ENCODE data around the gene ABCA4. TPM values are rescaled to one million over a fixed set of nuclear protein-coding genes. Genes with fewer than 3 reads are reported as not detected.

Gene ABCA4
- total RNA-seq, 6 experiments from 2014 or later: 0.49 to 0.99 (median 0.75) TPM

GRCh38 chr1:94093996-94094395, 27.0 kb downstream of the ABCA4 start:
- Histone ChIP-seq H3K27me3 (no peaks in the 10 kb centered on the region), H3K4me3 (no peak overlapping the region), H3K9me3 (no peaks in the 10 kb centered on the region), H3K27ac (peak overlapping the region; percentile 3 to 74 (median 49)), H3K4me1 (no peaks in the 10 kb centered on the region), H3K36me3 (no peaks in the 10 kb centered on the region)
- peak in 1 of 4 donors; percentile 3 for ATAC-seq
- no peak for DNase-seq
- TF ChIP-seq CTCF (IDR thresholded peaks at IDR 0.05) (no peak), POLR2A (IDR thresholded peaks at IDR 0.05) (no peak)
- intact Hi-C loops (cut with DNase I): no loop called here
- 69% methylated on average over 6 of the region's 6 CpGs for WGBS (ENCODE audit: insufficient coverage, low coverage, low lambda C conversion rate, missing lambda C conversion rate)

GRCh38 chr1:94093396-94093795, 27.6 kb downstream of the ABCA4 start:
- intact Hi-C loops (cut with DNase I): no loop called here
- no peaks in the 10 kb centered on the region for H3K4me1 ChIP-seq
- no peaks in the 10 kb centered on the region for H3K9me3 ChIP-seq
- no peaks in the 10 kb centered on the region for H3K36me3 ChIP-seq
- no peaks in the 10 kb centered on the region for H3K27me3 ChIP-seq
- TF ChIP-seq POLR2A (IDR thresholded peaks at IDR 0.05) (no peak), CTCF (IDR thresholded peaks at IDR 0.05) (no peak)
- peak overlapping the region; percentile 3 to 74 (median 49) for H3K27ac ChIP-seq
- ATAC-seq (no peak), DNase-seq (no peak)
- no peak overlapping the region for H3K4me3 ChIP-seq
- WGBS (ENCODE audit: insufficient coverage, low coverage, low lambda C conversion rate, missing lambda C conversion rate): 80% methylated on average over 4 of the region's 4 CpGs

- no peak for TF ChIP-seq CTCF (IDR thresholded peaks at IDR 0.05)
- TF ChIP-seq POLR2A (IDR thresholded peaks at IDR 0.05): no peak
- intact Hi-C loops (cut with DNase I): no loop called here
- Histone ChIP-seq H3K27ac (peak overlapping the region; percentile 30 to 74 (median 40)), H3K9me3 (no peaks in the 10 kb centered on the region), H3K4me1 (no peaks in the 10 kb centered on the region), H3K27me3 (no peaks in the 10 kb centered on the region), H3K36me3 (no peaks in the 10 kb centered on the region), H3K4me3 (no peak overlapping the region)
- peak; percentile 62 to 75 (median 66) for ATAC-seq
- no peak for DNase-seq
- 52% methylated on average over 3 of the region's 4 CpGs for WGBS (ENCODE audit: insufficient coverage, low coverage, low lambda C conversion rate, missing lambda C conversion rate)
These were observed 28.7 kb downstream of the ABCA4 start for GRCh38 chr1:94092210-94092613.

GRCh38 chr1:94090761-94091160, 30.2 kb downstream of the ABCA4 start:
- Histone ChIP-seq H3K27me3 (no peaks in the 10 kb centered on the region), H3K4me1 (no peaks in the 10 kb centered on the region), H3K9me3 (no peaks in the 10 kb centered on the region), H3K27ac (peak overlapping the region in 1 of 3 donors; percentile 33), H3K36me3 (no peaks in the 10 kb centered on the region), H3K4me3 (no peak overlapping the region)
- 40% methylated on average over 3 of the region's 3 CpGs for WGBS (ENCODE audit: insufficient coverage, low coverage, low lambda C conversion rate, missing lambda C conversion rate)
- TF ChIP-seq CTCF (IDR thresholded peaks at IDR 0.05): no peak
- no peak for TF ChIP-seq POLR2A (IDR thresholded peaks at IDR 0.05)
- ATAC-seq: no peak
- DNase-seq: no peak
- intact Hi-C loops (cut with DNase I): no loop called here

- intact Hi-C loops (cut with DNase I): no loop called here
- H3K9me3 ChIP-seq: no peaks in the 10 kb centered on the region
- TF ChIP-seq POLR2A (IDR thresholded peaks at IDR 0.05) (no peak), CTCF (IDR thresholded peaks at IDR 0.05) (no peak)
- no peak overlapping the region for H3K4me3 ChIP-seq
- H3K27me3 ChIP-seq: no peaks in the 10 kb centered on the region
- ATAC-seq (no peak), DNase-seq (no peak)
- no peaks in the 10 kb centered on the region for H3K36me3 ChIP-seq
- H3K27ac ChIP-seq: no peak overlapping the region
- no peaks in the 10 kb centered on the region for H3K4me1 ChIP-seq
- WGBS (ENCODE audit: insufficient coverage, low coverage, low lambda C conversion rate, missing lambda C conversion rate): no CpG with 5 or more reads among the region's 2 CpGs
These were observed 33.8 kb downstream of the ABCA4 start for GRCh38 chr1:94087193-94087592.

Data from right lobe of liver (tissue), 6 donors.